ENCODE measurements around the gene VSX1. TPM values are rescaled to one million over a fixed set of nuclear protein-coding genes. Genes with fewer than 3 reads are reported as not detected.

VSX1 gene
- total RNA-seq, 4 donors from 2014 or later = not detected

GRCh38 chr20:25043499-25044260 is 38.3 kb downstream of the VSX1 start:
- DNase-seq (ENCODE audit: low spot score) = no peak

GRCh38 chr20:25042531-25043498 is 39.1 kb downstream of the VSX1 start:
- TF ChIP-seq, protein P1, sequence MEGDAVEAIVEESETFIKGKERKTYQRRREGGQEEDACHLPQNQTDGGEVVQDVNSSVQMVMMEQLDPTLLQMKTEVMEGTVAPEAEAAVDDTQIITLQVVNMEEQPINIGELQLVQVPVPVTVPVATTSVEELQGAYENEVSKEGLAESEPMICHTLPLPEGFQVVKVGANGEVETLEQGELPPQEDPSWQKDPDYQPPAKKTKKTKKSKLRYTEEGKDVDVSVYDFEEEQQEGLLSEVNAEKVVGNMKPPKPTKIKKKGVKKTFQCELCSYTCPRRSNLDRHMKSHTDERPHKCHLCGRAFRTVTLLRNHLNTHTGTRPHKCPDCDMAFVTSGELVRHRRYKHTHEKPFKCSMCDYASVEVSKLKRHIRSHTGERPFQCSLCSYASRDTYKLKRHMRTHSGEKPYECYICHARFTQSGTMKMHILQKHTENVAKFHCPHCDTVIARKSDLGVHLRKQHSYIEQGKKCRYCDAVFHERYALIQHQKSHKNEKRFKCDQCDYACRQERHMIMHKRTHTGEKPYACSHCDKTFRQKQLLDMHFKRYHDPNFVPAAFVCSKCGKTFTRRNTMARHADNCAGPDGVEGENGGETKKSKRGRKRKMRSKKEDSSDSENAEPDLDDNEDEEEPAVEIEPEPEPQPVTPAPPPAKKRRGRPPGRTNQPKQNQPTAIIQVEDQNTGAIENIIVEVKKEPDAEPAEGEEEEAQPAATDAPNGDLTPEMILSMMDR (IDR thresholded peaks at IDR 0.05) = no peak
- DNase-seq (ENCODE audit: low spot score) (no peak), ATAC-seq (ENCODE audit: low FRiP score) (no peak)

More at GRCh38 chr20:25043499-25044260, 38.3 kb downstream of the VSX1 start:
- ATAC-seq (ENCODE audit: low FRiP score) = no peak
- TF ChIP-seq, protein P1 (IDR thresholded peaks at IDR 0.05) = no peak

DNA sequence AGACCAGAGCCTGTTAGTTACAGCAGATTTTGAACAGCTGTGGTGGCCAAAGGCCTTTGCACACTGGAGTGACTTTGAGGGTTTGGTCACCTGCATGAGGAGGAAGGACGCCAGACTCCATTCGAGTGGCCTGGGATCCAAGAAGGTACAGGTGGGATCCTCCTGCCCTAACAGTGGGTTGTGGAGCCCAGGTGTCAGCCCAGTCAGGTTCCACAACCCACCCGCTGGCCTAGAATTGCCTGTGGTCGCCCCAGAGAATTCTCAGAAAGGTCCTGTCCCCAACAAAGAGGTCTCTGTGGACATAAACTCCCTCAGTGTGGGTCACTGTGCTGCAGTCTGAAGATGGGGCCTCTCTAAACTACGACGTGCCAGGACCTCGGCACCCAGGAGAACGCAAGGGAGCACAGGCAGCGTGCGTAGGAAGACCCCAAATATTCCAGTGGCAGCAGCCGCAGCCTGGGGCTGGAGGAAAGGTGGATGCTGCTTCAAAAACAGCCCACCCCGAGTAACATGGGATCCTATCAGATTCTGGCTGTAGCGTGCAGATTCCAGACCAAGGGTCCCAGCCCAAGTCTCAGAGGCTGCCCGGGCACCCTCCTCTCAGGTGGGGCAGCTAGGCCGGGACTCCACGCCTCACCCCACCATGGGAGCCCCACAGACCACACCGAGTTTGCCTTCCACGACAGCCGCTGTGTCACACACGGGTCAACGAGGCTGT is 40.0 kb downstream of the VSX1 start:
- ATAC-seq (ENCODE audit: low FRiP score) (no peak), DNase-seq (ENCODE audit: low spot score) (no peak)
- TF ChIP-seq, protein P1 (IDR thresholded peaks at IDR 0.05) = no peak

DNA sequence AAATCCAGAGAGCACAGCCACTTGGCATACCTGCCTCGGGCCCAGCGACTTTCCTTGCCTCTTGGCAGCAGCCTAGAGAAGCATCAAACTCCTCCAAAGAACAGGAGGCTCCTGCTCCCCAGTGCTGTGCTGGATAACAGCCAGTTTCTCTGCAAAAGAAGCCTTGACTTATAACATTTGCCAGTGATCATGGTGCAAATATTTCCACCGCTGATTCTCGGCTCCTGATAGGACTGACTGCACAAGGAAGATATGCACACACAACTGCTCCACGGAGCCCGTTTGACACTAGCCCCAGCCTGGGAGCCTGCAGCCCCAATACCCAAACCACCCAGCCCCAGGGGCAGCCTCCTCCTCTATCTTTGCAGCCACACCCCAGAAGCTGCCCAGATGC is 41.5 kb downstream of the VSX1 start:
- ATAC-seq (ENCODE audit: low FRiP score) (peak; percentile 17), DNase-seq (ENCODE audit: low spot score) (no peak)
- TF ChIP-seq, protein P1 (IDR thresholded peaks at IDR 0.05) = no peak

- DNase-seq (ENCODE audit: low spot score) = no peak
- TF ChIP-seq, protein P1 (IDR thresholded peaks at IDR 0.05) = no peak
- ATAC-seq (ENCODE audit: low FRiP score) = peak; percentile 45
Observed at GRCh38 chr20:25039697-25040437, 42.1 kb downstream of the VSX1 start.

DNA sequence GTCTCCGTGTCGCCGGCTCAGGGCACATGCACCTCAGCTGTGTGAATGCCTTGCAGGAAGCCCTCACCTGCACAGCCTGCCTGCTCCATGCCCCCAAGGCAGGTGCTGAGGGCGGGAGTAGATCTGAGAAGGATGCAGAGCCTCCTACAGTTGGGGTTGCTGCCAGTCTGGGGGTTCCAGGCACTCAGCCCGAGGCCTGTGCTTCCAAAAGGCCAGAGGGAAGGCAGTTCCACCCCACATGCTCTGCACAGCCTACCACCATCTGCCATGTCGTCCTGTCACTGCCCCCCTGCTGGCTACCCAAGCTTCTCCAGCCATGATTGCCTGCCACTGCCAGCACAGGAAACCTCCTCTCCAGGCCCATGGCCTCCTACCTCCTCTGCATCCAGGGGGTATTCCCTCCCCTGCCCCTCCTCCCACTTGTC is 43.3 kb downstream of the VSX1 start:
- TF ChIP-seq, protein P1 (IDR thresholded peaks at IDR 0.05) = no peak
- DNase-seq (ENCODE audit: low spot score) (no peak), ATAC-seq (ENCODE audit: low FRiP score) (no peak)
